Neutrophil (primary cell): ENCODE data around the gene DNAAF1.

Experiments
- H3K27ac ChIP-seq: fragments of 200-600 bp; sonication (generic); 2 replicates; pipeline ENCODE4 v1.5.1; 2016; ENCODE audit warnings: mild to moderate bottlenecking, moderate library complexity
- H3K27me3 ChIP-seq: fragments of 200-600 bp; sonication (generic); 2 replicates; pipeline ENCODE4 v1.6.0; 2016; ENCODE audit warnings: mild to moderate bottlenecking
- H3K36me3 ChIP-seq: fragments of 200-600 bp; sonication (generic); 2 replicates; pipeline ENCODE4 v1.5.1; 2017
- H3K4me1 ChIP-seq, 2 experiments: fragments of 200-600 bp in 1 of 2; sonication (generic) in 1 of 2; 1 replicate in 1 of 2; 2 replicates in 1 of 2; pipeline versions ENCODE4 v1.5.1 to v1.6.1; 2013 to 2016; ENCODE audit warnings: low read depth in 1 of 2, low read length in 1 of 2, mild to moderate bottlenecking in 1 of 2, moderate library complexity in 1 of 2; ENCODE audit not compliant: control insufficient read depth in 1 of 2, insufficient read depth in 1 of 2
- H3K4me3 ChIP-seq, 2 experiments: fragments of 200-600 bp in 1 of 2; sonication (generic) in 1 of 2; 1 replicate in 1 of 2; 2 replicates in 1 of 2; pipeline ENCODE4 v1.5.1; 2013 to 2016; ENCODE audit warnings: low read depth in 1 of 2, low read length in 1 of 2, mild to moderate bottlenecking in 1 of 2, moderate library complexity in 1 of 2
- H3K9me3 ChIP-seq: fragments of 200-600 bp; sonication (generic); 2 replicates; pipeline ENCODE4 v1.5.1; 2016
- TF ChIP-seq, protein P1 (sequence below): fragments of 200-600 bp; sonication (generic); IDR thresholded peaks from 2 replicates; pipeline ENCODE4 v1.5.1; 2016; ENCODE audit warnings: antibody characterized with exemption

DNAAF1 gene

GRCh38 chr16:84194018-84194417, 48.9 kb downstream of the DNAAF1 start:
- Histone ChIP-seq H3K27ac (no peak overlapping the region), H3K4me3 (no peak overlapping the region)

GRCh38 chr16:84194470-84195200, 49.5 kb downstream of the DNAAF1 start:
- Histone ChIP-seq H3K4me1 (peaks cover 2 to 7% of the 10 kb centered on the region in 2 experiments), H3K27ac (no peak overlapping the region), H3K9me3 (no peaks in the 10 kb centered on the region), H3K4me3 (no peak overlapping the region), H3K36me3 (no peaks in the 10 kb centered on the region), H3K27me3 (peaks cover 19% of the 10 kb centered on the region)
- TF ChIP-seq, protein P1, sequence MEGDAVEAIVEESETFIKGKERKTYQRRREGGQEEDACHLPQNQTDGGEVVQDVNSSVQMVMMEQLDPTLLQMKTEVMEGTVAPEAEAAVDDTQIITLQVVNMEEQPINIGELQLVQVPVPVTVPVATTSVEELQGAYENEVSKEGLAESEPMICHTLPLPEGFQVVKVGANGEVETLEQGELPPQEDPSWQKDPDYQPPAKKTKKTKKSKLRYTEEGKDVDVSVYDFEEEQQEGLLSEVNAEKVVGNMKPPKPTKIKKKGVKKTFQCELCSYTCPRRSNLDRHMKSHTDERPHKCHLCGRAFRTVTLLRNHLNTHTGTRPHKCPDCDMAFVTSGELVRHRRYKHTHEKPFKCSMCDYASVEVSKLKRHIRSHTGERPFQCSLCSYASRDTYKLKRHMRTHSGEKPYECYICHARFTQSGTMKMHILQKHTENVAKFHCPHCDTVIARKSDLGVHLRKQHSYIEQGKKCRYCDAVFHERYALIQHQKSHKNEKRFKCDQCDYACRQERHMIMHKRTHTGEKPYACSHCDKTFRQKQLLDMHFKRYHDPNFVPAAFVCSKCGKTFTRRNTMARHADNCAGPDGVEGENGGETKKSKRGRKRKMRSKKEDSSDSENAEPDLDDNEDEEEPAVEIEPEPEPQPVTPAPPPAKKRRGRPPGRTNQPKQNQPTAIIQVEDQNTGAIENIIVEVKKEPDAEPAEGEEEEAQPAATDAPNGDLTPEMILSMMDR = no peak

More at GRCh38 chr16:84194018-84194417, 48.9 kb downstream of the DNAAF1 start:
- TF ChIP-seq, protein P1 = no peak
- H3K4me1 ChIP-seq = peaks cover 0 to under 1% of the 10 kb centered on the region in 2 experiments
- H3K27me3 ChIP-seq = peaks cover 19% of the 10 kb centered on the region
- H3K36me3 ChIP-seq = no peaks in the 10 kb centered on the region
- H3K9me3 ChIP-seq = no peaks in the 10 kb centered on the region

DNA sequence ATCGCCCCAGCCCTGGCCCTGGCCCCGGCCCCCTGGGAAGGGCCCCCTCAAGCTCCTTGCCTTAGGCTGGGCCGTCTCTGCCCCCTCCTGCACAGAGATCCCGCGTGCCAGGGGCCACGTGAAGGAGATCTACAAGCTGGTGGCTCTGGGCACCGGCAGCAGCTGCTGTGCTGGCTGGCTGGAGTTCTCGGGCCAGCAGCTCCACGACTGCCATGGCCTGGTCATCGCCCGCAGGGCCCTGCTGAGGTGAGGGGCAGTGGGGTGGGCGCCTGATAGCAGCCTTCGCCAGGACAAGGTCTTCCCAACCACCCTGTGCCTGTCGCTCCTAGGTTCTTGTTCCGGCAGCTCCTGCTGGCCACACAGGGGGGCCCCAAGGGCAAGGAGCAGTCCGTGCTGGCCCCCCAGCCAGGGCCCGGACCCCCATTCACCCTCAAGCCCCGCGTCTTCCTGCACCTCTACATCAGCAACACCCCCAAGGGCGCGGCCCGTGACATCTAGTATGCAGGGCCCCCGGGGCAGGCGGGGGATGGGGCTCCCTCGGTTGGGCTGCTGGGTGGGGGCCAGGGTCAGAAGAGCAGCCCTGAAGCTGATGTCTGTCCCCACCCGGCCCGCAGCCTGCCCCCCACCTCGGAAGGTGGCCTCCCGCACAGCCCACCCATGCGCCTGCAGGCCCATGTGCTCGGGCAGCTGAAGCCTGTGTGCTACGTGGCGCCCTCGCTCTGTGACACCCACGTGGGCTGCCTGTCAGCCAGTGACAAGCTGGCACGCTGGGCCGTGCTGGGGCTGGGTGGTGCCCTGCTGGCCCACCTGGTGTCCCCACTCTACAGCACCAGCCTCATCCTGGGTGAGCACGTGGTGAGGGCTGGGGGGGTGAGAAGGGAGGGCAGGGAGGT, 50.3 kb downstream of the DNAAF1 start:
- peaks cover 6 to 11% of the 10 kb centered on the region in 2 experiments for H3K4me1 ChIP-seq
- H3K27me3 ChIP-seq = peaks cover 19% of the 10 kb centered on the region
- no peaks in the 10 kb centered on the region for H3K36me3 ChIP-seq
- H3K27ac ChIP-seq = no peak overlapping the region
- no peaks in the 10 kb centered on the region for H3K9me3 ChIP-seq
- no peak overlapping the region for H3K4me3 ChIP-seq
- TF ChIP-seq, protein P1 = no peak

DNA sequence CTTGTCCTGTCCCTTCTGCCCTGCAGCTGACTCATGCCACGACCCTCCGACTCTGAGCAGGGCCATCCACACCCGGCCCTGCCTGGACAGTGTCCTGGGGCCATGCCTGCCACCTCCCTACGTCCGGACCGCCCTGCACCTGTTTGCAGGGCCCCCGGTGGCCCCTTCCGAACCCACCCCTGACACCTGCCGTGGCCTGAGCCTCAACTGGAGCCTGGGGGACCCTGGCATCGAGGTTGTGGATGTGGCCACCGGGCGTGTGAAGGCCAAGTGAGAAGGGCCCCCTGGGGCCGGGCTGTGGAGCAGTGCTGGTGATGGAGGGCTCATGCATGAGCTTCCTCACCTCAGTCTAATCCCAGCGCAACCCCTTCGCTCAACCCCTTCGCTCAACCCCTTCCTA, 51.0 kb downstream of the DNAAF1 start:
- no peaks in the 10 kb centered on the region for H3K36me3 ChIP-seq
- H3K27me3 ChIP-seq = peaks cover 19% of the 10 kb centered on the region
- no peaks in the 10 kb centered on the region for H3K9me3 ChIP-seq
- no peak overlapping the region for H3K4me3 ChIP-seq
- H3K27ac ChIP-seq = no peak overlapping the region
- TF ChIP-seq, protein P1 = no peak
- H3K4me1 ChIP-seq = peaks cover 6 to 11% of the 10 kb centered on the region in 2 experiments

- H3K9me3 ChIP-seq = no peaks in the 10 kb centered on the region
- H3K27ac ChIP-seq = no peak overlapping the region
- peaks cover 6 to 11% of the 10 kb centered on the region in 2 experiments for H3K4me1 ChIP-seq
- peaks cover 19% of the 10 kb centered on the region for H3K27me3 ChIP-seq
- H3K4me3 ChIP-seq = no peak overlapping the region
- no peaks in the 10 kb centered on the region for H3K36me3 ChIP-seq
- TF ChIP-seq, protein P1 = no peak
Observed at GRCh38 chr16:84196727-84197394, 51.8 kb downstream of the DNAAF1 start.
